NCI-H82 (cell line): ENCODE results near the gene DEGS2.

Source experiments
- DNase-seq: peaks from one replicate; lab custom pipeline; 2025; lab: John Stamatoyannopoulos, UW

Gene DEGS2

GRCh38 chr14:100148837-100149731, 10.4 kb downstream of the DEGS2 start:
- DNase-seq, result no peak

GRCh38 chr14:100147691-100148464, 11.6 kb downstream of the DEGS2 start:
- no peak for DNase-seq

DNA sequence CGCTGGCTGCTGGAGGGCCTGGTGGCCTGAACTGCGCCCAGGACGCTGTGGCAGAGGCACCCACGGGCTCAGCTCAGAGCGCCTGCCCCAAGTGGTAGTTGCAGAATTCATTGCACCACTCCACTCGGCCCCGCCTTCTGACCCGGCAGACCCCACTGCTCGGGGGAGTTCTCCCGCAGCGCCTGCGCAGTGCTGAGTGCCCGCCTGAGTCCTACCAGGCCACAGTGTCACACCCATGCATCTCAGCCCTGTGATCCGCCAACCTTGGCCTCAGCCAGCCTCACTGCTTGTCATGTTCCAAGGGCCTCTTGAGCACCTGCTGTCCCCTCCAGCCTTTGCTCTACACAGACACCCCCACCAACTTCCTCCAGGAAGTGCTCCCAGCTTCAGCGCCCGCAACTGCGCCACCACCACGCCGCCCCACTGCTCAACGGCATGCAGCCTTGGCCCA, 12.2 kb downstream of the DEGS2 start:
- peak; percentile 29 for DNase-seq

- DNase-seq, result no peak
Measured at GRCh38 chr14:100146531-100147091, 12.8 kb downstream of the DEGS2 start.

GRCh38 chr14:100145682-100146464, 13.6 kb downstream of the DEGS2 start:
- no peak for DNase-seq

GRCh38 chr14:100144996-100145646, 14.3 kb downstream of the DEGS2 start:
- DNase-seq, result no peak

DNA sequence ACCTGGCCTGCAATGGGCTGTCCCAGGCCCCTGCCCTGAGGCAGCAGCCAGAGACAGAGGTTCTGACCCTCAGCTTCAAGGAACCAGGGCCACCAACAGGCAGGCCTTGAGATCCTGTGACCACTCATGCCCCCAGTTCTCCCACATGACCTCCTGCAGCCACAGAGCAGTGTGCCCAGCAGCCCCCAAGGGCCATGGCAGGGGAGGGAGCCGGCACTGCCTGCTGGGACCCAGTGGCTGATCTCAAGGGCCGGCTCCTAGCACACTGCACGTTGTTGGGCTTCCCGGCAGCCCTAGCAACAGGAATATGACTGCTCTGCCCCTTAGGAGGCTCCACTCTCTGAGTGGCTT, 14.8 kb downstream of the DEGS2 start:
- no peak for DNase-seq

GRCh38 chr14:100143934-100144333, 15.5 kb downstream of the DEGS2 start:
- no peak for DNase-seq

- no peak for DNase-seq
Measured at GRCh38 chr14:100143523-100143922, 15.9 kb downstream of the DEGS2 start.

DNA sequence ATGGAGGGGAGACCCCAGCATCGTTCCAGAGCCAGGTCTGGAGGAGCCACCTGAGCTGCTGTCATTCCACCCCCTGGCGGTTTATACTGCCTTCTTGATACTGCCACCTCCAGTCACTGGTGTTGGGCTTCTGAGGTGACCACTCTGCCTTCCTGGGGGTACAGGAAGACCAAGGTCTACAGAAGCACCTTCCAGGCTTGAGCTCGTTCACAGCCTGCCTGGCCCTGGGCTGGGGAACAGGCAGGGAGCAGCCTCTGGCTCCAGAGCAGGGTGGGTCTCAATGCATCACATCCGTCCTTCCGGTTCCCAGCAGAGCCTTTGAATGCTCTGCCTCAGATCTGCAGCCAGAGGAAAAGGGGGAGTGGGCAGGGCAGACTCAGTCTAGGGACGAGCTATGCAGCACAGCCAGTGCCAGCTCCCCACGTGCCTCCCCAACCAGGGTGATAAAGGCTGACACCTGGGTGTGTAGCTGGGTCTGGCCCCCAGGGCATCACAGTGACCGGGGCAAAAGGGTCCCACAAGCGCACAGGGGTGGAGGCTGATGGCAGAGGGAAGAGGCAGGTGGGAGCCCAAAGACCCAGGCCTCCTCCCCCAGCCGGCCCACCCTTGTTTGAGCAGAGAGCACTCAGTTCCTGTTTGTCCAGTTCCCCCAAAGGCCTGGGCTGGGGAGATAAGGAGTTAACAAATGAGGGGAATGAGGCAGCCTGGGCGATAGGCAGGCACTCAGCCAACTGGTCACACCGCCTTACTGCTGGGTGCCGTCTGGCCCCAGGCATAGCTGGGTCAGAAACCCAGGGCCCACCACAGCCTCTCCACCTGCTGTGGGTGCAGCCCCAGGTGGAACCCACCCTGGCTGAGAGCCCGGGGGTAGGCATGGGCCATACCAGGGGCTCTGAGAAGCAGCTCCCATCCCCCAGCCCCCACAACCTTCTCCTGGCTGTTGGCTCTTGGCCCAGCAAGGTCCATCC, 17.1 kb downstream of the DEGS2 start:
- no peak for DNase-seq

DNA sequence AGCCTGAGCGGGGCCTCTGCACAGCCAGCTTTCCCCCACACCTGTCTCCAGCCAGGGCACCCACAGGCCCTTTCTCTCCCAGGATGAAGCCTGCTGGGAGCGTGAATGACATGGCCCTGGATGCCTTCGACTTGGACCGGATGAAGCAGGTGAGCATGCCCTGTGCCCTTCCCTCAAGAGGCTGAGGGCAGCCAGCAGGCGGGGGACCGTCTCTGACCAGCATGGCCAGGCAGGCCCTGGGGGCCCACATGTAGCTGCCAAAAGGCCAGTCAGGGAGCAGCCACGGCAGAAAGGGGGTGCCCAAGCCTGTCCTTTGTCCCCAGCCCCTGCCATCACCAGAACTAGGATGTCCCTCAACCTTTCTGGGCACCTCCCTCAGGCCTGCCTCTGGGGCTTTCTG, 18.3 kb downstream of the DEGS2 start:
- DNase-seq, result no peak

- no peak for DNase-seq
Measured at GRCh38 chr14:100140452-100141078, 18.9 kb downstream of the DEGS2 start.

DNA sequence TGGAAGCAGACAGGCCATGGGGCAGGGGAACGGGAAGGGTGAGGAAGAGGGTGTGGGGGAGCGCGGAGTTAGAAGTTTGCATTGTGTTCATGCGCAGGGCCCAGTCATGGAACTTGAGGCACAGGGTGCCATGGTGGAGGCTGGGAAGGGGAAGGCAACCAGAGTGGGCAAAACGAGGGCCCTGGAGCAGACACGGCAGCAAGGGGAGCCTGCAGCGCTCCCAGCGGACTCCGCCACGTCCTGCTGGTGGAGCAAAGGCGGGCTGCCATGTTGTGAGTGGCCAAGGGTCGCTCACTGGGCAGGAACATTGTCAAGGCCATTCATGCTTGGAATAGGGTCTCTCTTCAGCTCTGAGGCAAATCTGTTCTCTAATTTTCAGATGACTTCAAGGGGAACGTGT, 20.5 kb downstream of the DEGS2 start:
- no peak for DNase-seq

DNA sequence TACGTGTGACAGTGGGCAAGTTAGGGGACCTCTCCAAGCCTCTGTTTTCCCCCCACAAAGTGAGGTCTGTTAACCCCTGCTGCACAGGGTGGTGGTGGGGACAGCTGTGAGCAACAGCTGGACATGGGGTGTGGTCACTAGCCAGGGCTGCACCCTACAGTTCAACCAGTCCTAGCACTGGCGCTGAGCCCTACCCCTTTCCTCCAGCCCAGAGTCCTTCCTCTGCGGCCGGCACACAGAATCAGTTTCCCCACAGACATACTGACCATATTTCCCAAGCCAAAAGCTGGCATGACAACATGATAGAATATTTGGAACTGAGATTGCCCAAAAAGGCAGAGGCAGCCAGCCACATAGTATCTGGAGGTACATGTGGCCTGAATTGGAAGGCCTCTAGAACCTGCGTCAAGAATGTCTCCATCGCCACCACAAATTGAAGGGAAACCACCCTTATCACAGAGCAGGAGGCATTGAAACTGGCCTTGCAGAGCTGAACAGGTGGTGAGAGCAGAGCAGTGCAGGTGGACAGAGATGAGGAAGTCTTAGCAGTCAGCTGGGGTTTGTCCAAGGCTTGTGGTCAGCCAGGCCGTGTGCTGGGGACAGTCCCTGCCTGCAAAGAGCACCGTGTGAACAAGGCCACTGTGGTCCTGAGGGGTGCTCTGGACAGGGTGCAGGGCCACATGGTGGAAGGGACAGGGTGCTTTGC, 21.2 kb downstream of the DEGS2 start:
- DNase-seq, result no peak

DNA sequence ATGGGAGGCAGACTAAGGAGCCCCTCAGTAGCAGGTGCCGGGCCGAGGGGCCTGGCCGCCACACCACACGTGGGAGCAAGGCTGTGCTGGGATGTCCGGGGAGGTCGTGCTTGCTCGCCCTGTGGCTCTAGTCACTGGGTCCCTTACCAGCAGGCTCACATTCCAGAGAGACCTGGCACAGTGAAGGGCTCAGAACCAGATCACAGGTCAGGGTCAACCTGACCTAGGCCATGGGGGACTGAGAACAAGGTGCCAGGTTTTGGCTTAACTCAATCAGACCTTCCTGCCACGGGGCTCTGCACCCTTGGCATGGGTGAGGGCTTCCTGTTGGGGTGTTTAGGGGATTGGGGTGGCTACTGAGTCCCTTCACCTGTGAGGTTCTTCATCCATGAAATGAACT, 22.3 kb downstream of the DEGS2 start:
- DNase-seq, result no peak

GRCh38 chr14:100135784-100136183, 23.7 kb downstream of the DEGS2 start:
- DNase-seq, result no peak

DNA sequence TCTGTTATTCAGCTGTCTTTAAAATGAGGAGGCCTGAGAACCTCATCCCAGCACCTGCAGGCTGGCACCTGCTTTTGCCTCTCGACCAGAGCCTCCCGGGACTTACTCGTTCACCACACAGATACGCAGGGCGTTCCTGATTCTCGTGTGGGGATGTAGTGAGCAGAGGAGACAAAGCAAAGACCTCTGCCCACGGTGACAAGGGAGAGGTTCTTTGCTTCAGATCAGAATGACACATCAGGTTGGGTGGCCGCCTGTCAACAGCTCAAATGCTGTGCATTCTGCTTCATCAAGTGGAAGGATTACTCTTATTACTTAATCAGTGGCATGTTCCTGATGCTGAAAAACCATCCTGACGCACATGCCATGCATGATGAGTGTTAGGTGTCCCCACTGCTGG, 24.4 kb downstream of the DEGS2 start:
- no peak for DNase-seq

DNA sequence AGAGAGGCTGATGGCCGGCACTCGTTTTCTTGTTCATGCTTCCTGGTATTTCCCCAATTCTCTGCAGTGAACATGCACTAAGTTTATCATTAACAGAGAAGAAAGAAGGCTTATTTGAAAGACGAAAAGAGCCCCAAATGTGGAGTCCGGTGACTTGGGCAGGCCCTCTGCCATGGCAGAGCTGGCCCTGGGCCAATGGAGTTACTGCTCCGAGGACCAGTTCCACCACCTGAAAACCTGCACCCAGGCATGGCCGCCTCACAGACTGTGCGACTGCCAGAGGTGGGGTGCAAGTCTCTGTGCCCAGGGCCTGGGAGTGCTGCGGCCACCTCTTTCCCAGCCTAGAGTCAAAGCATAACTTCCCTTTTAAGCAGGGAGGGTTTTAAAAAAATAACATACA, 24.9 kb downstream of the DEGS2 start:
- no peak for DNase-seq

- DNase-seq, result no peak
Measured at GRCh38 chr14:100132903-100133510, 26.4 kb downstream of the DEGS2 start.
